Neural progenitor cell (in vitro differentiated cells): ENCODE measurements around the gene NRROS.

Experiments used
- CTCF ChIP-seq: fragments of 200-600 bp; sonication (generic); IDR thresholded peaks from 2 replicates; pipeline ENCODE4 v1.5.1; 2017; ENCODE audit warnings: antibody characterized with exemption, mild to moderate bottlenecking
- EZH2 ChIP-seq: fragments of 200-600 bp; sonication (generic); IDR thresholded peaks from 2 replicates; pipeline ENCODE4 v1.6.1; 2017; ENCODE audit warnings: antibody characterized with exemption, mild to moderate bottlenecking, moderate library complexity

- no peak for TF ChIP-seq CTCF
- TF ChIP-seq EZH2 = no peak
Observed at GRCh38 chr3:196706327-196706726, 66.8 kb downstream of the NRROS start.
